COLO668 (cell line): Measurements from ENCODE around the gene AMER1.
"Not testable (repeated sequence)": the region's sequence is repeated elsewhere in the genome, so short reads cannot be mapped to it uniquely, and the experiment has no call there.

Experiments
- DNase-seq: peaks from one replicate; lab custom pipeline; 2025; ENCODE audit not compliant: unreplicated experiment; lab: John Stamatoyannopoulos, UW

AMER1 gene

DNA sequence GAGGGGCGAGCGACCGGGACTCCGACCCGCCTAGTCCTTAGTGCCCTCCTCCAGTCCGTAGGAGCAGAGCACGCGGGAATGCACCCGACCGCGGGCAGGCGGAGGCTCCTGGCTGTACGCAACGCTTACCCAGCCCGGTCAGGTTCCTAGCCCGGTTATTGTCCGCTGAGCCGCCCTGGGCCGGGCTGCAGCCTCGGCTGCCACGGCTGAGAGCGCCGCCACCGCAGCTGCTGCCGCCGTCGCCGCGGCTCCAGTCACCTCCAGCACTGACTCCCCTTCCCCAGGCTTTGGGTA is at the start of gene AMER1:
Gene AMER1 (minus strand): TSS at position 268 of the 294 bp plus-strand sequence. CDS start 12,422 bp downstream, outside the sequence.
- no peak for DNase-seq

DNA sequence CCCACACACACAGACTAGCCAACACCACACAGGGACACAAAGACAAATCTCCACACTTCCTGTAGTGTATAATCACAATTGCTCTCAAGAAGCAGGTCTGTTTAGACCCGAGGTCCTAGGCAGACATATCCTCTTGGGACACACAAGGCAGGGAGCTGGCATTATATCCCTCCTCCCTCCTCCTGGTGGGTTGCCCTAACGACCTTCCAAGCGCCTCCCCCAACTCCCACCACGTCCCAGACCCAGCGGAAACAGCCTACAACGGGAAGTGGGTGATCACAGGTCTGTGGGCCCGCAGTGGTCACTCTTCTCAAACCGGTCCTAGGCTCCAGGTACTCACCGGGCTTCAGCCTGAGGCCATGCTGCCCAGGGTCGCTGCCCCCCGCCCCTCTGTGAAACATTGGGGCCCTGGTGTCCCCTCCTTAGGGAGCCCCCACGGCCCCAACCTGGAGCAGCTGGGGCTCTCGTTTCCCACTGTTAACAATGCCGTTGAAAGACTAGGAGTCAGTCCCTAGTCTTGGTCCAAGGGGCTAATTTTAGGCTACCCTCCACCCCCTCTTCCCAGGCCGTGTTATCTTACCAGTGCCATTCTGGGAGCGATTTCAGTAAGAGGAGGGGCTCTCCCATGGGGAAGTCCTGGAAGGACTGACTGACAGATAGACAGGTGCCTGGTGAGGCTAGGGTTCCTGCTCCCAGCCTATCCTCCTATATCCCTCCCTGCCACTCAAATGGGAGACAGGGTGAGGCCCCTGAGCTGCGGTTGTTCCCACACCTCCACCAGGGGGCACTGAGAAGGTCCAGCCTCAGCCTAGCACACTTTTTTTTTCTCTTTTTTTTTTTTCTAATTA is 24.8 kb upstream of the AMER1 start, which contains the start of gene ASB12:
Gene ASB12 (minus strand): TSS at position 485 of the 848 bp plus-strand sequence. CDS start 4,957 bp downstream, outside the sequence.
- no peak for DNase-seq

DNA sequence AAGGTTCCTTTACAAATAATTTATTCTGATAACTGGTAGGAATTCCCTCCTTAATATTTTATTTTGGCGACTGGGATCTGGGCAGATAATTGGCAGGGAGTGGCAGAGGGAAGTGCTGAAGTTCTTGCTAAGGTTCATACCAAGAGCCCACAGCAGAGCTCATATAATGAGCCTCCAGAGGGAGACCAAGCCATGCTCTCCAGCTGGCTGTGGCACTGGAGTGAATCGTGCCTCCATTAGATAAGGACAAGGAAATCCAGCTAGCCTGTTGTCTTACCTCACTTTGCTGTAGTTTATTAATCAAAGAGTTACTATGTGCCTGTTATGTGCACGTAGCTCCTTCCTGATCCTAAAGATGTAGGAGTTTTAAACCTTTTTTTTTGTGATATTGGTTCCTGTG is 23.6 kb upstream of the AMER1 start:
- no peak for DNase-seq

DNA sequence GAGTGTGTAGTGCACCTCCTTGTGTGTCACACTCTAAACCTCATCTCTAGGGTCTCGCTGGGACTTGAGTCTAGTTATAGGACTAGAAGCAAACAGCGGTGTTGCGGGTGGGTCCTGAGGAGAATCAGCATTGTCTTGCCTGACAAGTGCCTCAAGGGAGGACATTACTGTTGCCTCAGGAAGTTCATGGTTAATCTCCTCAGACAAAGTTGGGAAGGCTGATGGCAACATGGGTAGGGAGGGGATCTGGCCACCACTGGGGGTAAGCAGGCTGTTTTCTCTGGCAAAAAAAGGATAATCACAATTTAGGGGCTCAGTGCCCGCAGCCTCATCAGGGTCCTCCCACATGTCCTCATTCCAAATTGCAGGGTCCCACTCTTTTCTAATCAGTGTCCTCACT is 12.5 kb upstream of the AMER1 start:
- DNase-seq: no peak

DNA sequence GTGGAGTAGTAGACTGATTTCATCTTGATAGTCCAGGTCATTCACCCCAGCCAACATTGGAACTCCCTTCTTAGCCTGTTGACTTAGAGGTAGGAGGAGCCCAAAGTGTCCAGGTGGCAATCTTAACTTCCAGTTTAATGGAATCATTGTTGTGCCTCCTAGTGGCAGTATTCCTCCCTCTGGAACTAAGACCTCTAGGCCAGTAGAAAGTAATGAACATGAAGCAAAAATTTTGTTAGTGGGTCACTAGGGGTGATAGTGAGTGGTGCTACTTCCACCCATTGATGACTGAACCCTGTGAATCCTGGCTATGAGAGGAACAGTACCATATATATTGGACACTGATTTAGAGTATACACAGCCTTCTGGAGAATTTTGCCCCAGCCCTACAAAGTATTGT is 8.5 kb upstream of the AMER1 start:
- not testable (repeated sequence) for DNase-seq

DNA sequence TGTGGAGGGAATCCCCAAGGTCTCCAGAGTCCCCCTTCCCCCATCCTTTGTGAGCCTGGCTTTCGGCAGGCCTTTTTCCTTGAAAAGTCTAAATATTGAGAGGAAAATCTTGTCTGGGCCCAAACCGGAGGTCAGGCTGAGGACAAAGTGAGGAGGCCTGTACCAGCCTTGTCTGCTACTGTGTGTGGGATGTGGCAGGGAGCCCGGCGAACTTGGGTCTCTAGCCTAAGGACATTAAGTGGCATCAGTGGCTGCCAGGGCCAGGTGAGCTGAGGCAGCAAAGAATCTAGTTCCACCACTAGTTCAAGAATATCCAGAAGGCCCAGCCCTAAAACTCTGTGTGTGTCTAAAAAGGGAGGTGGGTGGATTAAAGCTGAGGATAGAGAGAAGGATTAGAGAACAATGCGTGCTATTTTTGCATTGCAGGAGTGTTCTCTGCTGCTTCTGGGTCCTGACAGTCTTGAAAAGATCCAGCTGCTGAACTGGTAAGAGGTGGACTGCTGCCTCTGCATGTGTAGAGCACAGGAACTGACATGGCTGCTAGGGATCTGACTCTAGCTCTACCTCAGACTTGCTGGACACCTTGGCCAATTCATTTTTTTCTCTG is 1.2 kb upstream of the AMER1 start:
- no peak for DNase-seq

DNA sequence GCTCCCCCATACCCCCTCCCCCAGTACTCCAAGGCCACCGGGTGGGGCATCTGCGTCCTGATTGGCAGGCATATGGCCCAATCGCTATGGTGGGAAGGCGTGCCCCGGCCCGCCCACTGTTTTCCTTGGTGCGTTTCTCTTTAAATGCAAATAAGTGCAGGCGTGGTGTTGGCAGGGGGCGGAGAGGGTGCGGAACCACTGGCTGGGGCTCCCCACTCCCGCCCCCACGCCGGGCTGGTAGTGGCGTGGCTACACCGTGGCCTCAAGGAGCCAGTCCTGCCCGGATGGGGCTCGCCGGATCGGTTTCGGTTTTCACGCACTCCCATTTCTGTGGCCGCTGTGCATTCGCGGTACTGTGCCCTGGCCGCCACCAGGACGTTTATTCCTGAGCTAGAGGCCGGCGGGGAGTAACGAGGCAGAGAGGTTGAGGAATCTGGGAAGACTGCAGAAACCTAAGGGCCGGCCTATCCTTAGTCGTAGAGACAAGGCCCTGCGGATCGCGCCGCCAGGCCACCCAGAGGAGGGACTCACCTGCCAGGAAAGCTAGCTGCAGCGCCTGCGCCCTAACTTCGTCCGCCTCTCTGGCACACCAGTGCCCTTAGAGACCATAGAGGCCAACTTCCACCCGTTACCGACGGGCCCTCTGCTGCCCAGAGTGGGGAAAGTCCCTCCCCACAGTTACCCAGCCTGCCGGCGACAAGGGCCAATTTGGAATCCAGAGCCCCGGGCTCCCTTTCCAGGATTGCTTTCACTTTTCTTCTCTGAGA is 410 bp upstream of the AMER1 start:
- peak; percentile 91 for DNase-seq

DNA sequence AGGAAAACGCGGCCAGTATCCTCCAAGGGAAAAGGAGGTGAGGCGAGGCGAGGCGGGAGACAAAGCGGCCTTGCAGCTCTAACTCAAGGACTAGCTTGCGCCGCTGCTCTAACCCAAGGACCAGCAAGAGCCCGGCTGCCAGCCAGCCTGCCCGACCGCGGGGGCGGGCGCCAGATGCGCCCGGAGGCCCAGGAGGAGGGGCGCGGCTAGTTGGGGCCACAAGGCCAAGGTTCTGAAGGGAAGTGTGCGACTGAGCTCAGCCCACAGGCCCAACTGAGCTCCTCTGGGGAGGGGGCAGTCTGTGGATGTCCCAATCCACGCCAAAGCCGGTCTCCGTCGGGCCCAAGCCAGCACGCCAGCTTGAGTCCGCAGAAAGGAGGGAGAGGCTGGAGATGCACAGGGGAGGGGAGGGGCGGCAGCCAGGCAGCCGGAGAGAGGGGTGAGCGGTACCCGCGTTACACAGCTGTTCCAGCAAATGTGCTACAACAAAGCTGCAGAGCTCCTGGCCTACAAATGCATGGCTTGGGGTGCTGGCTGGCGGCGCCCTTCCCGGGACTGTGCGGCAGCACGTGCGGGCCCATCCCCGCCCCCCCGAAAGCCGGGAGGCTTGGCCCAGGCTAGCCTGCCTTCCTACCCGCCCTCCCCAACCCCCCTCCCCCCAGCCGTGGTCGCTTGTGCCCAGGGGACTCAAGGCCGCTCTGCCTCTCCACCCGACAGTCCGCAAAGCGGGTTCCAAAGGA is 637 bp downstream of the AMER1 start:
- DNase-seq: peak; percentile 39

DNA sequence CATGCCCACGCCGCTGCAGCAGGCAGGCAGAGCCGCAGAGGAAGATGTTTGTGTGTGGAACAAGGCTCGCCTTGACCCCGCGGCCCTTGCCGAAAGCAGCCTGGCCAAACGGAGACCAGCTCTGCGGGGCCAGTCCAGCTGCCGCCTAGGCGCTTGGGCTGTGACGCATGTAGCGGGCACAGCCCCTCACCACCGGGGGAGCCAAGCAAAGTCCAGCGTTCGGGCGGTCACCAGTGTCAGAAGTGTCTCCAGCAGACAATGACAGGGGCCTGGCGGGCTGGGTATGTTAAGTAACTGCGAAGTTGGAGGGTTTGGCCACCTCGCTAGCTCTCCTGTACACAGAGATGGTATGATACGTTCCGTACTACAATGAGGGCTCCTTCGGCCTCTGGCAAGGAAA is 1.3 kb downstream of the AMER1 start:
- DNase-seq: no peak

DNA sequence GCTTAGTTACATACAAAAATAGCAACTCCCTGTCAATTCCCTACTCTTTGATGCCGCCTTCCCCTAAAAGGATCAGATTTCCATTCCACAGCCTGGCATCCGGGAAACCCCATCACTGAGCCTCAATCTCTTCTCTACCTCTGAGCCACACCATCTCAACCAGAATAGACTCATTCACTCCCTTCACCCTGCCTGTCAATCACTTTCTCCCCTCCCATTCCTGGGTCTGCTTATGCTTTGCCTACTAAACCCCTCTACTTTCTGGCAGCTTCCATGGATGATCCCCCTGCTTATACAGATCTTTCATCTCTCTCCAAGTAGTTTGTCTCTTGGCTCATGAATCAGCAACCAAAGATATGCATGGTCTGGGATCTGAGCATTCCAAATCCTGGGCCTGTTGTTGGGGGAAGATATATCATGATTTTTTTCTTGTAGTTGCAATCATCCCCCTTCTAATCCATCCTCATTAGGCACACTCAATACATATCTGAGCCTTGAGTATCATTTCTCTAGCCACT is 2.6 kb downstream of the AMER1 start:
- DNase-seq: no peak

DNA sequence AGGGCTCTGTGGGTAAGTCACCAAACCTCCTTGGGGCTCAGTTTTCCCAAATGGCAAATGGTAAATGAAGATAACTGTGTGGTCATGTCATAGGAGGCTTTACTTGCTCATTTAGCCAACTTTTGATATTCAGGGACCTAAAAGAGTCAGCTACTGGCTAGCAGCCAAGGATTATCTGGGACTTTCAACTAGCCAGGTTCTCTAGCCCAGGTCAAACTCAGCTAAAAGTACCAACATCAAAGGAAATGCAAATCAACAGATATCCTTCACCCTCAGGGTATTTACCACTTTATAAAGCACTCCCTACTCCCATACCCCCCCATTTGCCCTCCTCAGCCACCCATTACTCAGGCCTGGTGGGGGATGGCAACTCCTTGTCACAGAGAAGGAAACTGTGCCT is 7.5 kb downstream of the AMER1 start:
- no peak for DNase-seq

DNA sequence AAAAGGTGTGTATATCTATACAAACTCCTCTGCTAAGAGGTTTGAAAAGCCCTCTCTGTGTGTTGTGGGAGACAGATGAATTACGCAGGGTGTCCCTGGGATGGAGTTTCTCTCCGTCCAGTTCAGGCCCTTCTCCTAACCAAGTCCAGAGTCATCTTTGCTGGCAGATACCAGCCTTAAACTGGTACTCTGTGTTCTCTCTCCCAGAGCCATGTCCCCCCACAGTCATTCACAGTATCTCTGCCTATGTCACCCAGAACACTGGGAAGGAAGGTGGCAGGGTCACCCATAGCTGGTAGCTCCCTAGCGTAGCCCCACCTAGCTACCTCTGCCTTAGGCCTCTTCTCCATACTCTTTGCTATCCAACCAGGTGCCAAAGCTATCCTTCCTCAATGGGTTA is 8.9 kb downstream of the AMER1 start:
- no peak for DNase-seq

DNA sequence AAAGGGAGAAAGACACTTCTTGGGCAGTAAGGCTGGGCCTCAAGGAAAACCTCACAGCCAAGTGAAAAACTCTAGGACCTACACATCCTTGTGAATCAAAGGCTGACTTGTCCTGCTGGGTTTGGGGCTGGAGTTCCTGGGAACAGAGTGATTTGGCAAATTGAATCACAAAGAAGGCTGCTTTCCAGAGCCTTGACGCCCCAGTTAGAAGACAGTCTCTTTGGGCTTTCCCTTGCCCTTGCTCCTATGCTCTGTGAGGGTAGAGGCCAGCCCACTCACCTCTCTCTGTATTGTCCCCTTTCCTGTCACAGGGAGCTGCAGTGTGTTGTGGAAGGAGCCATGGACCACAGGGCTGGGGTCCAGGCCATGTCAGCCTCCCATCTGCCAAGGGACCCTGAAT is 9.6 kb downstream of the AMER1 start:
- no peak for DNase-seq

DNA sequence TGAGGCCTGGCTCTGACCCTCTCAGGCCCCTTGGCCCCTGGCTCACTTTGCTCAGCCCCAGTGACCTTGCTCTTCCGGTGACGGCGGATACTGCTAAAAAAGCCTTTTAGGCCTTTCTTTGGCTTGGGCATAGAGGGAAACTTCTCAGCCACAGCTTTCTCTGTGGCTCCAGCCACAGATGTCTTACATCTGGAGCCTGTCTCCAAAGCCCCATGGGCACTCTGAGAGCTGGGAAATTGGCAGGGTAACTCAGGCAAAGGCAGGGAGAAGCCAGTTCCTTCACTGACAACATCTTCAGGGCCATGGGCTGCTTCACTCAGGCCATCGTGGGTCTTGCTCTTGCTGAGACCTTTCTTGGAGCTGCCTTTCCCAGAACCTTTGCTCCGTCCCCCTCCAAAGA is 12.8 kb downstream of the AMER1 start:
- DNase-seq: no peak

DNA sequence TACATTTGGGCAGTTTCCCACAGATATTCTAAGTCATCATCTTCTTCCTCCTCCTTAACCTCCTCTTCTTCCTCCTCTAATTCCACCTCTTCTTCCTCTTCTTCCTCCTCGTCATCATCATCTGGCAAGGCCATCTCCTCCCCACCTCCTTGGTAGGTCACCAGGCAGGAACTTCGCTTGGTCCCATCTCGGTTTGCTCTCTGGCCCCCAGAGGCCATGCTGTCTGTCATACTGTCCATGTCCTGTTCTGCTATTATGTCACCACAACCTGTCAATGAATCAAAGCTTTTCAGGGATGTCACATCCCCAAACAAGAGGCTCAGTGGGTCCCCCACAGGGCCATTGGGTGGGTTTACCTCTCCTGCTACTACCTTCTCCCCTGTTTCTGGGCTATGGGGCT is 13.5 kb downstream of the AMER1 start:
- no peak for DNase-seq

DNA sequence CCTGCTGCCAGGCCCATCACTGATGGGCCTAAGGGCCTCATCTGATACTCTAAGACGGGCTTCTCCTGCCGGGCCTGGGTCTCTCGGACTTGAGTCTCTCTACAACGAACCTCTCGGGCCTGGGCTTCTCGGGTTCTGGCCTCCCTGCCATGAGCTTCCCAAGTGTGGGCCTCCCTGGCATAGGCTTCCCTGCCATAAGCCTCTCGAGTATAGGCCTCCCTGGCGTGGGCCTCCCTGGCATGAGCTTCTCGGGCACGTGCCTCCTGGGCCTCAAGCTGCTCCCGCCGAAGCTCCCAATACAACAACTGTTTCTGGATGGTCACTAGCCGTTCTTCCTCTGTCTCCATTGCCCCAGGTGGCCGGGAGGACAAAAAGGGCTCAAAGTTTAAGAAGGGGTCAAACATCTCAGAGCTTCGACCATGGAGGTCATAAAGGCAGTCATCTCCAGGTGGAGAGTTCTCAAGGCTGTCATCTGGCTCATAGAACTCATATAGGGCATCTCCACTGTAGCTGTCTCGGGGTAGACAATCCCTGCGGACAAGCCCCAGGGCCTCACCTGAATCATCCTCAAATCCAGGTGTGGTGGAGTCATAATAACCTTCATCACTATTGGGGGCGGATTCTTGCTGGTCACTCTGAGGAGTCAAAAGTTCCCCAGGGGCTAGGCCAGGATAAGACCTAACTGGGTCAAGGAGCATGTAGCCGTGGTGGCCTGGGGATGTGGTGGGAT is 14.1 kb downstream of the AMER1 start:
- no peak for DNase-seq

DNA sequence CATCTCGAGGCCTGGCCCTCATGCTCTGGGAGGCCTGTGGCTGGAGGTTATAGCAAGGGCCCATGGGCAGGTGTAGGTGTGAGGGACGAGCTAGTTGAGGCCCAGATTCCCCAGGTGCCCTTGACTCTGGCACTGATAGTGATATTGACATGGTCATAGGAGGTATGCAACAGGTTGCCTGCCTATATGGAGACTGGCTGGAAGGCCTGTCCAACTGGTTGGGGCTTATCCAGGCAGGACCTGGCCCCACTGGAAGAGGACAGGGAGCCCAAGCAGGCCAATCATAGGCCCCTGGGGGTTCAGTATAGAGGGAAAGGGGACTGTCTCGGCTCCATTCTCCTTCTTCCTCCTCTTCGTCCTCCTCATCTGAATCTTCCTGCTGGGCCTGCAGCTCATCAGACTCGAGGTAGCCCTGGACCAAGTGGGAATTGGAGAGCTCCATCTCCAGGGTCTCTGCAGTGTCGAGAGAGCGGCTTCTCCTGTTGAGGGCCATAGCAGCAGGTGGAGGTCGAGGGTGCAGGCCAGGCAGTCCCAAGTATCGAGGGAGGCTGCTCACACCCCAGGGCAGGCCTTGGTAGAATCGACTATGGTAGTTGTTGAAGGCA is 15.3 kb downstream of the AMER1 start:
- DNase-seq: no peak

DNA sequence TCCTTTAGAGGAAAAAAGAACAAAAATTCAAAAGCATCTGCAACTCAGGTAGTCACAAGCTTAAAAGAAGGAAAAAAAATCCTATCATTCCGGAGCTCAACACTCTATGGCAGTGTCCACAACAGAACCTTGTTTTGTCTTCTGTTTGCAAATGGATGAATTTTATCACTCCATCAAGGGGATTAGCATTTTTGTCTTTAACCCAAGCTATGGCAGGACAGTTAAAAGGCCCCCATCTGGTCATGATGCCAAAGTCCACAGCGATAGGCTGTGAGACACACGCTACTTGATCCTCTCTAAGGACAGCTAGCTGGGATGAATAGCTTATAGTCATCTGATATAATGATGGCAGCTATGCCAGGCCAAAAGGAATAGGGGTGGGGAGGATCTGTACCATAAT is 16.6 kb downstream of the AMER1 start:
- DNase-seq: no peak

DNA sequence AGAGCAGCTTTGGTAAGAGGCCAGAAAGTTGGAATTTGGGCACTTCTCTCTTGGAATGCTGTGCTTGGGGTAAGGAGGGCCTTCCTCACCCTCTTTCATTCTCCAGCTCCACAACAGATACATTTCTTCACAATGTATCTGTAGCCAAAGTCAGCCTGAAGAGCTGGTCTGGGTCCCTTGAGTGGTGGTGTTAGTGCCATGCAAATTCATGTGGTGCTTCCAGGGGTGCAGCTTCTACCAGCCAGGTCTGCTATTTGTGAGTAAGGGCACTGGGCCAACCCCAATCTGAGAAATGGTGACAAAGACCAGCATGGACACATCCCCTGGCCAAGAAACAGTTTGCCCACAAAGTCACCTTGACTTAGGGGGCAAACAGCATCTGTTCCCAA is 17.8 kb downstream of the AMER1 start:
- no peak for DNase-seq
